ENCODE data around the gene NRG4.
A peak's percentile ranks its signal among the peaks of the same experiment; 100 is the strongest.

NRG4 gene

GRCh38 chr15:75943246-75943645 is 69.0 kb downstream of the NRG4 start:
- Histone ChIP-seq H3K4me3 (ENCODE audit: low read depth, low read length) (no peak overlapping the region), H3K36me3 (peaks cover 2% of the 10 kb centered on the region), H3K27ac (no peak overlapping the region), H3K9me3 (ENCODE audit: severe bottlenecking) (no peaks in the 10 kb centered on the region), H3K27me3 (ENCODE audit: insufficient read depth, low read depth, severe bottlenecking) (no peaks in the 10 kb centered on the region)
- DNase-seq = no peak
- TF ChIP-seq CTCF (IDR thresholded peaks at IDR 0.05; ENCODE audit: low read depth, low read length) = no peak

- DNase-seq = no peak
- H3K27me3 ChIP-seq (ENCODE audit: insufficient read depth, low read depth, severe bottlenecking) = no peaks in the 10 kb centered on the region
- no peak overlapping the region for H3K4me3 ChIP-seq (ENCODE audit: low read depth, low read length)
- no peak for TF ChIP-seq CTCF (IDR thresholded peaks at IDR 0.05; ENCODE audit: low read depth, low read length)
- H3K9me3 ChIP-seq (ENCODE audit: severe bottlenecking) = no peaks in the 10 kb centered on the region
- H3K27ac ChIP-seq = no peak overlapping the region
- H3K36me3 ChIP-seq = peaks cover 6% of the 10 kb centered on the region
Observed at GRCh38 chr15:75942464-75942863, 69.8 kb downstream of the NRG4 start.

- Histone ChIP-seq H3K9me3 (ENCODE audit: severe bottlenecking) (no peaks in the 10 kb centered on the region), H3K36me3 (peaks cover 89% of the 10 kb centered on the region), H3K27me3 (ENCODE audit: insufficient read depth, low read depth, severe bottlenecking) (no peaks in the 10 kb centered on the region), H3K27ac (no peak overlapping the region), H3K4me3 (ENCODE audit: low read depth, low read length) (no peak overlapping the region)
- DNase-seq = no peak
- TF ChIP-seq CTCF (IDR thresholded peaks at IDR 0.05; ENCODE audit: low read depth, low read length) = no peak
Observed at GRCh38 chr15:75930866-75931265, 81.4 kb downstream of the NRG4 start.

- H3K9me3 ChIP-seq (ENCODE audit: severe bottlenecking) = no peaks in the 10 kb centered on the region
- no peak for TF ChIP-seq CTCF (IDR thresholded peaks at IDR 0.05; ENCODE audit: low read depth, low read length)
- H3K36me3 ChIP-seq = peaks cover 82% of the 10 kb centered on the region
Observed at GRCh38 chr15:75929799-75930565, 82.2 kb downstream of the NRG4 start.

GRCh38 chr15:75928680-75929608 is 83.3 kb downstream of the NRG4 start:
- no peak overlapping the region for H3K27ac ChIP-seq
- no peaks in the 10 kb centered on the region for H3K27me3 ChIP-seq (ENCODE audit: insufficient read depth, low read depth, severe bottlenecking)
- peak; percentile 17; the same call in 1 of the 2 replicates for TF ChIP-seq CTCF (IDR thresholded peaks at IDR 0.05; ENCODE audit: low read depth, low read length)
- H3K9me3 ChIP-seq (ENCODE audit: severe bottlenecking) = no peaks in the 10 kb centered on the region
- peak; percentile 13 for DNase-seq
- H3K4me3 ChIP-seq (ENCODE audit: low read depth, low read length) = no peak overlapping the region
- peaks cover 76% of the 10 kb centered on the region for H3K36me3 ChIP-seq

More at GRCh38 chr15:75929799-75930565, 82.2 kb downstream of the NRG4 start:
- H3K27ac ChIP-seq = no peak overlapping the region
- H3K4me3 ChIP-seq (ENCODE audit: low read depth, low read length) = no peak overlapping the region
- no peaks in the 10 kb centered on the region for H3K27me3 ChIP-seq (ENCODE audit: insufficient read depth, low read depth, severe bottlenecking)
- no peak for DNase-seq
